GM23338 (cell line): ENCODE results near the gene FAM47E. TPM values are rescaled to one million over a fixed set of nuclear protein-coding genes. Genes with fewer than 3 reads are reported as not detected.

Experiments
- ATAC-seq: fragments of 200-7000 bp; cut with Tn5 transposase; 3 replicates; pipeline ENCODE4 v1.9.1; 2020
- DNase-seq: peaks from one replicate; pipeline ENCODE4 v3.0.0-alpha.2; 2015; ENCODE audit warnings: low spot score
- H2AFZ ChIP-seq: fragments of 200-600 bp; sonication (generic); 2 replicates; pipeline ENCODE4 v1.8.0; 2016; ENCODE audit warnings: antibody characterized with exemption, mild to moderate bottlenecking, moderate library complexity
- H3F3A ChIP-seq: fragments of 200-600 bp; sonication (generic); replicated peaks from 2 replicates; pipeline ENCODE4 v1.8.0; 2017; ENCODE audit warnings: antibody characterized with exemption, mixed run types, low read depth
- H3K27ac ChIP-seq: fragments of 200-600 bp; sonication (generic); 2 replicates; pipeline ENCODE4 v1.6.1; 2016; ENCODE audit warnings: low read depth
- H3K27me3 ChIP-seq: fragments of 200-600 bp; sonication (generic); 2 replicates; pipeline ENCODE4 v1.8.0; 2016; ENCODE audit warnings: mild to moderate bottlenecking, mixed run types, moderate library complexity; ENCODE audit not compliant: insufficient read depth
- H3K36me3 ChIP-seq: fragments of 200-600 bp; sonication (generic); 2 replicates; pipeline ENCODE4 v1.8.0; 2016; ENCODE audit warnings: mild to moderate bottlenecking; ENCODE audit not compliant: insufficient read depth
- H3K4me1 ChIP-seq: fragments of 200-600 bp; sonication (generic); 2 replicates; pipeline ENCODE4 v1.8.0; 2016; ENCODE audit warnings: mild to moderate bottlenecking, moderate library complexity; ENCODE audit not compliant: insufficient read depth
- H3K4me2 ChIP-seq: fragments of 200-600 bp; sonication (generic); 2 replicates; pipeline ENCODE4 v1.7.1; 2017; ENCODE audit warnings: mixed run types
- H3K4me3 ChIP-seq: fragments of 200-600 bp; sonication (generic); 2 replicates; pipeline ENCODE4 v1.6.1; 2016; ENCODE audit warnings: mixed run types
- H3K79me2 ChIP-seq: fragments of 200-600 bp; sonication (generic); replicated peaks from 2 replicates; pipeline ENCODE4 v1.8.0; 2017; ENCODE audit warnings: mild to moderate bottlenecking; ENCODE audit not compliant: insufficient read depth
- H3K9me2 ChIP-seq: fragments of 200-600 bp; sonication (generic); 2 replicates; pipeline ENCODE4 v1.8.0; 2017; ENCODE audit not compliant: insufficient read depth
- H4K20me1 ChIP-seq: fragments of 200-600 bp; sonication (generic); replicated peaks from 2 replicates; pipeline ENCODE4 v1.8.0; 2017; ENCODE audit warnings: mild to moderate bottlenecking; ENCODE audit not compliant: insufficient read depth
- H3K27ac Mint-ChIP-seq: 2 replicates; pipeline ENCODE4 v1.8.0; 2020; ENCODE audit warnings: inconsistent platforms, mild to moderate bottlenecking, moderate library complexity, mixed read lengths
- H3K27me3 Mint-ChIP-seq: 3 replicates; pipeline ENCODE4 v1.8.0; 2022; ENCODE audit warnings: low read depth, mild to moderate bottlenecking, moderate library complexity, mixed read lengths, inconsistent platforms; ENCODE audit not compliant: insufficient read depth, poor library complexity
- H3K36me3 Mint-ChIP-seq: 3 replicates; pipeline ENCODE4 v1.8.0; 2021; ENCODE audit warnings: low read depth, mild to moderate bottlenecking, inconsistent platforms, moderate library complexity, mixed read lengths
- H3K4me1 Mint-ChIP-seq: 3 replicates; pipeline ENCODE4 v1.8.0; 2020; ENCODE audit warnings: mild to moderate bottlenecking, inconsistent platforms, mixed read lengths
- H3K4me3 Mint-ChIP-seq: 3 replicates; pipeline ENCODE4 v1.8.0; 2021; ENCODE audit warnings: moderate library complexity, mild to moderate bottlenecking, inconsistent platforms, mixed read lengths
- H3K9me3 Mint-ChIP-seq: 3 replicates; pipeline ENCODE4 v1.8.0; 2020; ENCODE audit warnings: moderate library complexity, mild to moderate bottlenecking, inconsistent platforms, mixed read lengths
- CREB1 ChIP-seq: fragments of 250-450 bp; sonication (Bioruptor Pico); IDR thresholded peaks from 2 replicates; pipeline ENCODE4 v1.5.0; 2020; ENCODE audit warnings: low read depth, mild to moderate bottlenecking, moderate library complexity
- CTCF ChIP-seq, 2 experiments: fragments of 200-600 bp in 1 of 2; sonication (generic) in 1 of 2; conservative IDR thresholded peaks; 2 replicates each; pipeline versions ENCODE4 v1.5.1 to v1.6.1; 2016 to 2017; ENCODE audit warnings: antibody characterized with exemption in 2 of 2, low read depth in 2 of 2, mild to moderate bottlenecking in 2 of 2, moderate library complexity in 1 of 2
- ETS1 ChIP-seq: IDR thresholded peaks from 2 replicates; pipeline ENCODE4 v1.6.1; 2016; ENCODE audit warnings: antibody characterized with exemption
- EZH2phosphoT487 ChIP-seq: fragments of 200-600 bp; sonication (generic); IDR thresholded peaks from one replicate; pipeline ENCODE4 v1.8.1; 2018; ENCODE audit warnings: antibody characterized with exemption; ENCODE audit not compliant: unreplicated experiment
- NANOG ChIP-seq: IDR thresholded peaks from 2 replicates; pipeline ENCODE4 v1.6.1; 2016; ENCODE audit warnings: antibody characterized with exemption, borderline replicate concordance
- STAT1 ChIP-seq: IDR thresholded peaks from one replicate; pipeline ENCODE4 v1.6.1; 2016; ENCODE audit warnings: antibody characterized with exemption; ENCODE audit not compliant: unreplicated experiment
- ZNF114 ChIP-seq: fragments of 250-450 bp; sonication (Bioruptor Pico); IDR thresholded peaks from 2 replicates; pipeline ENCODE4 v1.5.0; 2020; ENCODE audit warnings: mild to moderate bottlenecking, moderate library complexity
- ZNF331 ChIP-seq: fragments of 250-450 bp; sonication (Bioruptor Pico); IDR thresholded peaks from 2 replicates; pipeline ENCODE4 v1.5.0; 2020; ENCODE audit warnings: low read depth, mild to moderate bottlenecking, moderate library complexity
- ZNF462 ChIP-seq: fragments of 250-450 bp; sonication (Bioruptor Pico); IDR thresholded peaks from 2 replicates; pipeline ENCODE4 v1.5.0; 2020; ENCODE audit warnings: mild to moderate bottlenecking, moderate library complexity
- polyA plus RNA-seq: library from polyadenylated mRNA; unstranded; fragments of >200 nt; fragmentation: Nextera tagmentation; extraction: Ambion mirVana; gene quantifications from 2 replicates; pipeline ENCODE4 v1.2.1, GENCODE V29; 2016
- total RNA-seq: library from RNA; depleted of rRNA; stranded (reverse); fragments of >200 nt; shearing (Covaris generic); gene quantifications from 2 replicates; pipeline ENCODE4 v1.2.3, GENCODE V29; 2014
- TF ChIP-seq, protein P1 (sequence below): IDR thresholded peaks from one replicate; pipeline ENCODE4 v1.6.1; 2018; ENCODE audit warnings: antibody characterized with exemption; ENCODE audit not compliant: unreplicated experiment

The FAM47E gene
- total and polyA plus RNA-seq, 2 experiments from 2014 or later = 0.66 to 2.3 TPM

DNA sequence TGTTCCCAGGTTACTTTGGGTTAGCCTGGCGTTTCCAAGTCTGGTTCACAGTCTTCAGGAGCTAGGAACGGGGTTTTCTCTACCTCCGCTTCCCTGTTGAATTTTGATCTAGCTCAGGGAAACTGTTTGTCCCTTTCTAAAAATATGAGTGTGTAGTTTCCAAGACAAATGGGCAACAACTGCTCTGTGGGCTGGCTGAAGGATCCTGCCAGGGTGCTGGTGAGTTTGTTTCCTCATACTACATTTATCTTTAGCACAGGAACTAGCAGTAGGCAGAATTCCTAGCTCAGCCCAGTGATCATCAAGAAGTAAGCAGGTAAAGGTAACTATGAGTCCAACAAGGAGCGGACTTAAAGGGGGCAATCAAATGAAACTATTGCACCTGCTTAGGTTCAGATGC, 13.3 kb upstream of the FAM47E start:
- Histone ChIP-seq H3K27ac (no peak overlapping the region), H2AFZ (no peak overlapping the region), H3K4me3 (no peak overlapping the region), H4K20me1 (no peaks in the 10 kb centered on the region), H3K27me3 (no peaks in the 10 kb centered on the region), H3K79me2 (peaks cover 5% of the 10 kb centered on the region), H3K4me1 (peaks cover 10% of the 10 kb centered on the region), H3K4me2 (no peak overlapping the region), H3K36me3 (no peaks in the 10 kb centered on the region), H3K9me2 (no peaks in the 10 kb centered on the region), H3F3A (no peaks in the 10 kb centered on the region)
- H3K4me1 Mint-ChIP-seq = peaks cover 30% of the 10 kb centered on the region
- no peak overlapping the region for H3K27ac Mint-ChIP-seq
- no peak overlapping the region for H3K4me3 Mint-ChIP-seq
- peaks cover 11% of the 10 kb centered on the region for H3K27me3 Mint-ChIP-seq
- no peak for ATAC-seq
- TF ChIP-seq ZNF114 (CRISPR knock-in tag) = no peak
- TF ChIP-seq CREB1 (CRISPR knock-in tag) = no peak
- no peak for TF ChIP-seq NANOG
- TF ChIP-seq, protein P1, sequence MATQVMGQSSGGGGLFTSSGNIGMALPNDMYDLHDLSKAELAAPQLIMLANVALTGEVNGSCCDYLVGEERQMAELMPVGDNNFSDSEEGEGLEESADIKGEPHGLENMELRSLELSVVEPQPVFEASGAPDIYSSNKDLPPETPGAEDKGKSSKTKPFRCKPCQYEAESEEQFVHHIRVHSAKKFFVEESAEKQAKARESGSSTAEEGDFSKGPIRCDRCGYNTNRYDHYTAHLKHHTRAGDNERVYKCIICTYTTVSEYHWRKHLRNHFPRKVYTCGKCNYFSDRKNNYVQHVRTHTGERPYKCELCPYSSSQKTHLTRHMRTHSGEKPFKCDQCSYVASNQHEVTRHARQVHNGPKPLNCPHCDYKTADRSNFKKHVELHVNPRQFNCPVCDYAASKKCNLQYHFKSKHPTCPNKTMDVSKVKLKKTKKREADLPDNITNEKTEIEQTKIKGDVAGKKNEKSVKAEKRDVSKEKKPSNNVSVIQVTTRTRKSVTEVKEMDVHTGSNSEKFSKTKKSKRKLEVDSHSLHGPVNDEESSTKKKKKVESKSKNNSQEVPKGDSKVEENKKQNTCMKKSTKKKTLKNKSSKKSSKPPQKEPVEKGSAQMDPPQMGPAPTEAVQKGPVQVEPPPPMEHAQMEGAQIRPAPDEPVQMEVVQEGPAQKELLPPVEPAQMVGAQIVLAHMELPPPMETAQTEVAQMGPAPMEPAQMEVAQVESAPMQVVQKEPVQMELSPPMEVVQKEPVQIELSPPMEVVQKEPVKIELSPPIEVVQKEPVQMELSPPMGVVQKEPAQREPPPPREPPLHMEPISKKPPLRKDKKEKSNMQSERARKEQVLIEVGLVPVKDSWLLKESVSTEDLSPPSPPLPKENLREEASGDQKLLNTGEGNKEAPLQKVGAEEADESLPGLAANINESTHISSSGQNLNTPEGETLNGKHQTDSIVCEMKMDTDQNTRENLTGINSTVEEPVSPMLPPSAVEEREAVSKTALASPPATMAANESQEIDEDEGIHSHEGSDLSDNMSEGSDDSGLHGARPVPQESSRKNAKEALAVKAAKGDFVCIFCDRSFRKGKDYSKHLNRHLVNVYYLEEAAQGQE = no peak
- TF ChIP-seq EZH2phosphoT487 = no peak
- TF ChIP-seq ZNF462 (CRISPR knock-in tag) = no peak
- no peak for TF ChIP-seq STAT1
- no peak for TF ChIP-seq ZNF331 (CRISPR knock-in tag)
- TF ChIP-seq CTCF (conservative IDR thresholded peaks at IDR 0.05; ENCODE audit: low read depth in 2 of 2) = no peak
- no peak for TF ChIP-seq ETS1
- no peak for DNase-seq
- H3K36me3 Mint-ChIP-seq = no peaks in the 10 kb centered on the region
- peaks cover 16% of the 10 kb centered on the region for H3K9me3 Mint-ChIP-seq
